C4-2B (cell line): ENCODE measurements around the gene ORAI3.

Source experiments
- CTCF ChIP-seq: fragments of 450-650 bp; conservative IDR thresholded peaks from 2 replicates; pipeline ENCODE4 v1.5.1; 2017; ENCODE audit warnings: mild to moderate bottlenecking
- ZFX ChIP-seq: fragments of 450-650 bp; IDR thresholded peaks from 2 replicates; pipeline ENCODE4 v1.6.1; 2017

GRCh38 chr16:30954993-30955392 is 6.1 kb downstream of the ORAI3 start:
- no peak for TF ChIP-seq CTCF
- no peak for TF ChIP-seq ZFX
